ENCODE data around the gene EDDM13.

Gene EDDM13

GRCh38 chr19:56308792-56309191, 36.2 kb downstream of the EDDM13 start:
- no peak overlapping the region for H3K27ac ChIP-seq (ENCODE audit: insufficient read depth, low read length, poor library complexity, severe bottlenecking)
- H3K36me3 ChIP-seq (ENCODE audit: control insufficient read depth, insufficient read depth, low read length) = peaks cover 3% of the 10 kb centered on the region
- H3K27me3 ChIP-seq (replicated peaks; ENCODE audit: control insufficient read depth, insufficient read depth, low read length, poor library complexity, severe bottlenecking) = no peaks in the 10 kb centered on the region

GRCh38 chr19:56309511-56310185, 37.1 kb downstream of the EDDM13 start:
- DNase-seq = peak; percentile 18 to 27 (median 26)
- Histone ChIP-seq H3K36me3 (ENCODE audit: control insufficient read depth, insufficient read depth, low read length) (no peaks in the 10 kb centered on the region), H3K4me3 (ENCODE audit: insufficient read depth, low read depth, low read length, poor library complexity, severe bottlenecking) (no peak overlapping the region), H3K9me3 (ENCODE audit: control insufficient read depth, low read length) (no peaks in the 10 kb centered on the region), H3K27me3 (replicated peaks; ENCODE audit: control insufficient read depth, insufficient read depth, low read length, poor library complexity, severe bottlenecking) (no peaks in the 10 kb centered on the region), H3K4me1 (ENCODE audit: control insufficient read depth, insufficient read depth, low read length, poor library complexity, severe bottlenecking) (no peaks in the 10 kb centered on the region), H3K27ac (ENCODE audit: insufficient read depth, low read length, poor library complexity, severe bottlenecking) (no peak overlapping the region)

More at GRCh38 chr19:56308792-56309191, 36.2 kb downstream of the EDDM13 start:
- Histone ChIP-seq H3K9me3 (ENCODE audit: control insufficient read depth, low read length) (no peaks in the 10 kb centered on the region), H3K4me1 (ENCODE audit: control insufficient read depth, insufficient read depth, low read length, poor library complexity, severe bottlenecking) (no peaks in the 10 kb centered on the region), H3K4me3 (ENCODE audit: insufficient read depth, low read depth, low read length, poor library complexity, severe bottlenecking) (no peak overlapping the region)
- DNase-seq = no peak

GRCh38 chr19:56310462-56310861, 37.9 kb downstream of the EDDM13 start:
- Histone ChIP-seq H3K27me3 (replicated peaks; ENCODE audit: control insufficient read depth, insufficient read depth, low read length, poor library complexity, severe bottlenecking) (no peaks in the 10 kb centered on the region), H3K27ac (ENCODE audit: insufficient read depth, low read length, poor library complexity, severe bottlenecking) (no peak overlapping the region), H3K36me3 (ENCODE audit: control insufficient read depth, insufficient read depth, low read length) (no peaks in the 10 kb centered on the region), H3K9me3 (ENCODE audit: control insufficient read depth, low read length) (no peaks in the 10 kb centered on the region), H3K4me3 (ENCODE audit: insufficient read depth, low read depth, low read length, poor library complexity, severe bottlenecking) (no peak overlapping the region), H3K4me1 (ENCODE audit: control insufficient read depth, insufficient read depth, low read length, poor library complexity, severe bottlenecking) (no peaks in the 10 kb centered on the region)
- DNase-seq = no peak

GRCh38 chr19:56312342-56312741, 39.8 kb downstream of the EDDM13 start:
- Histone ChIP-seq H3K27me3 (replicated peaks; ENCODE audit: control insufficient read depth, insufficient read depth, low read length, poor library complexity, severe bottlenecking) (no peaks in the 10 kb centered on the region), H3K36me3 (ENCODE audit: control insufficient read depth, insufficient read depth, low read length) (no peaks in the 10 kb centered on the region), H3K4me1 (ENCODE audit: control insufficient read depth, insufficient read depth, low read length, poor library complexity, severe bottlenecking) (no peaks in the 10 kb centered on the region), H3K9me3 (ENCODE audit: control insufficient read depth, low read length) (no peaks in the 10 kb centered on the region), H3K4me3 (ENCODE audit: insufficient read depth, low read depth, low read length, poor library complexity, severe bottlenecking) (no peak overlapping the region), H3K27ac (ENCODE audit: insufficient read depth, low read length, poor library complexity, severe bottlenecking) (no peak overlapping the region)
- DNase-seq = no peak

GRCh38 chr19:56312787-56313657, 40.5 kb downstream of the EDDM13 start:
- no peak for DNase-seq
- Histone ChIP-seq H3K27ac (ENCODE audit: insufficient read depth, low read length, poor library complexity, severe bottlenecking) (no peak overlapping the region), H3K4me3 (ENCODE audit: insufficient read depth, low read depth, low read length, poor library complexity, severe bottlenecking) (no peak overlapping the region), H3K9me3 (ENCODE audit: control insufficient read depth, low read length) (no peaks in the 10 kb centered on the region), H3K36me3 (ENCODE audit: control insufficient read depth, insufficient read depth, low read length) (no peaks in the 10 kb centered on the region), H3K4me1 (ENCODE audit: control insufficient read depth, insufficient read depth, low read length, poor library complexity, severe bottlenecking) (no peaks in the 10 kb centered on the region), H3K27me3 (replicated peaks; ENCODE audit: control insufficient read depth, insufficient read depth, low read length, poor library complexity, severe bottlenecking) (no peaks in the 10 kb centered on the region)

GRCh38 chr19:56314018-56314380, 41.5 kb downstream of the EDDM13 start:
- Histone ChIP-seq H3K27ac (ENCODE audit: insufficient read depth, low read length, poor library complexity, severe bottlenecking) (peak overlapping the region; percentile 99), H3K27me3 (replicated peaks; ENCODE audit: control insufficient read depth, insufficient read depth, low read length, poor library complexity, severe bottlenecking) (no peaks in the 10 kb centered on the region), H3K4me1 (ENCODE audit: control insufficient read depth, insufficient read depth, low read length, poor library complexity, severe bottlenecking) (no peaks in the 10 kb centered on the region), H3K9me3 (ENCODE audit: control insufficient read depth, low read length) (no peaks in the 10 kb centered on the region), H3K36me3 (ENCODE audit: control insufficient read depth, insufficient read depth, low read length) (no peaks in the 10 kb centered on the region), H3K4me3 (ENCODE audit: insufficient read depth, low read depth, low read length, poor library complexity, severe bottlenecking) (peak overlapping the region; percentile 63)
- no peak for DNase-seq

GRCh38 chr19:56314381-56315076, 42.0 kb downstream of the EDDM13 start, which contains the start of gene ZSCAN5A:
Gene ZSCAN5A, minus strand, starts transcription at chr19:56314839. Its CDS starts 89,793 bp downstream, at chr19:56225046.
- Histone ChIP-seq H3K27ac (ENCODE audit: insufficient read depth, low read length, poor library complexity, severe bottlenecking) (peak within 1 kb of the TSS; percentile 99), H3K4me1 (ENCODE audit: control insufficient read depth, insufficient read depth, low read length, poor library complexity, severe bottlenecking) (no peaks in the 10 kb centered on the region), H3K4me3 (ENCODE audit: insufficient read depth, low read depth, low read length, poor library complexity, severe bottlenecking) (peak within 1 kb of the TSS; percentile 63), H3K27me3 (replicated peaks; ENCODE audit: control insufficient read depth, insufficient read depth, low read length, poor library complexity, severe bottlenecking) (no peaks in the 10 kb centered on the region), H3K36me3 (ENCODE audit: control insufficient read depth, insufficient read depth, low read length) (no peaks in the 10 kb centered on the region), H3K9me3 (ENCODE audit: control insufficient read depth, low read length) (no peaks in the 10 kb centered on the region)
- DNase-seq = peak; percentile 95 to 97 (median 97)

- DNase-seq = peak; percentile 82 to 89 (median 89)
- peak overlapping the region; percentile 99 for H3K27ac ChIP-seq (ENCODE audit: insufficient read depth, low read length, poor library complexity, severe bottlenecking)
- peak overlapping the region; percentile 63 for H3K4me3 ChIP-seq (ENCODE audit: insufficient read depth, low read depth, low read length, poor library complexity, severe bottlenecking)
- H3K4me1 ChIP-seq (ENCODE audit: control insufficient read depth, insufficient read depth, low read length, poor library complexity, severe bottlenecking) = no peaks in the 10 kb centered on the region
- no peaks in the 10 kb centered on the region for H3K36me3 ChIP-seq (ENCODE audit: control insufficient read depth, insufficient read depth, low read length)
- no peaks in the 10 kb centered on the region for H3K9me3 ChIP-seq (ENCODE audit: control insufficient read depth, low read length)
- H3K27me3 ChIP-seq (replicated peaks; ENCODE audit: control insufficient read depth, insufficient read depth, low read length, poor library complexity, severe bottlenecking) = no peaks in the 10 kb centered on the region
Observed at GRCh38 chr19:56315077-56315828, 42.7 kb downstream of the EDDM13 start.

- Histone ChIP-seq H3K36me3 (ENCODE audit: control insufficient read depth, insufficient read depth, low read length) (no peaks in the 10 kb centered on the region), H3K4me3 (ENCODE audit: insufficient read depth, low read depth, low read length, poor library complexity, severe bottlenecking) (no peak overlapping the region), H3K27ac (ENCODE audit: insufficient read depth, low read length, poor library complexity, severe bottlenecking) (no peak overlapping the region), H3K9me3 (ENCODE audit: control insufficient read depth, low read length) (no peaks in the 10 kb centered on the region), H3K4me1 (ENCODE audit: control insufficient read depth, insufficient read depth, low read length, poor library complexity, severe bottlenecking) (no peaks in the 10 kb centered on the region), H3K27me3 (replicated peaks; ENCODE audit: control insufficient read depth, insufficient read depth, low read length, poor library complexity, severe bottlenecking) (no peaks in the 10 kb centered on the region)
- no peak for DNase-seq
Observed at GRCh38 chr19:56316728-56317127, 44.2 kb downstream of the EDDM13 start.
